ENCODE measurements around the gene KIF2B. TPM values are rescaled to one million over a fixed set of nuclear protein-coding genes. Genes with fewer than 3 reads are reported as not detected.
A peak's percentile ranks its signal among the peaks of the same experiment; 100 is the strongest.
"Not testable (repeated sequence)": the region's sequence is repeated elsewhere in the genome, so short reads cannot be mapped to it uniquely, and the experiment has no call there.

Gene KIF2B
- total and polyA plus RNA-seq, 4 donors: not detected

DNA sequence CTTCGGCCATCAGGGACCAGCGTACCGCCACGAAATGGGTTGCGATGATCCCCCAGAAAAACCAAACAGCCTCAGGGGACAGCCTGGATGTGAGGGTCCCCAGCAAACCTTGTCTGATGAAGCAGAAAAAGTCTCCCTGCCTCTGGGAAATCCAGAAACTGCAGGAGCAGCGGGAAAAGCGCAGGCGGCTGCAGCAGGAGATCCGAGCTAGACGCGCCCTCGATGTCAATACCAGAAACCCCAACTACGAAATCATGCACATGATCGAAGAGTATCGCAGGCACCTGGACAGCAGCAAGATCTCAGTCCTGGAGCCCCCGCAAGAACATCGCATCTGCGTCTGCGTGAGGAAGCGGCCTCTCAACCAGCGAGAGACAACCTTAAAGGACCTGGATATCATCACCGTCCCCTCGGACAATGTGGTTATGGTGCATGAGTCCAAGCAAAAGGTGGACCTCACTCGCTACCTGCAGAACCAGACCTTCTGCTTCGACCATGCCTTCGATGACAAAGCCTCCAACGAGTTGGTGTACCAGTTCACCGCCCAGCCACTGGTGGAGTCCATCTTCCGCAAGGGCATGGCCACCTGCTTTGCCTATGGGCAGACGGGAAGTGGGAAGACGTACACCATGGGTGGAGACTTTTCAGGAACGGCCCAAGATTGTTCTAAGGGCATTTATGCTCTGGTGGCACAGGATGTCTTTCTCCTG lies 769 bp downstream of the KIF2B start:
- Histone ChIP-seq H3K9me3 (ENCODE audit: control insufficient read depth in 4 of 4, insufficient read depth in 3 of 4, low read length in 3 of 4) (peaks cover 0 to 6% (median 0%) of the 10 kb centered on the region in 4 donors), H3K9ac (ENCODE audit: insufficient read depth in 1 of 2, low read length in 2 of 2) (no peak overlapping the region), H3K27ac (ENCODE audit: low read depth in 1 of 2, low read length in 1 of 2) (no peak overlapping the region), H3K4me1 (ENCODE audit: control insufficient read depth in 5 of 5, insufficient read depth in 5 of 5, low read length in 5 of 5) (no peaks in the 10 kb centered on the region), H3K4me3 (no peak overlapping the region), H3K27me3 (ENCODE audit: control insufficient read depth in 3 of 3, insufficient read depth in 3 of 3, low read length in 2 of 3) (no peaks in the 10 kb centered on the region), H3K36me3 (ENCODE audit: control insufficient read depth in 4 of 4, insufficient read depth in 4 of 4, low read length in 4 of 4) (no peaks in the 10 kb centered on the region)
- 93 to 96% methylated on average over 32 of the region's 32 CpGs for WGBS, 2 donors
- no peak for ATAC-seq (ENCODE audit: insufficient read depth, low FRiP score)
- no peak for DNase-seq
- TF ChIP-seq, protein P1, sequence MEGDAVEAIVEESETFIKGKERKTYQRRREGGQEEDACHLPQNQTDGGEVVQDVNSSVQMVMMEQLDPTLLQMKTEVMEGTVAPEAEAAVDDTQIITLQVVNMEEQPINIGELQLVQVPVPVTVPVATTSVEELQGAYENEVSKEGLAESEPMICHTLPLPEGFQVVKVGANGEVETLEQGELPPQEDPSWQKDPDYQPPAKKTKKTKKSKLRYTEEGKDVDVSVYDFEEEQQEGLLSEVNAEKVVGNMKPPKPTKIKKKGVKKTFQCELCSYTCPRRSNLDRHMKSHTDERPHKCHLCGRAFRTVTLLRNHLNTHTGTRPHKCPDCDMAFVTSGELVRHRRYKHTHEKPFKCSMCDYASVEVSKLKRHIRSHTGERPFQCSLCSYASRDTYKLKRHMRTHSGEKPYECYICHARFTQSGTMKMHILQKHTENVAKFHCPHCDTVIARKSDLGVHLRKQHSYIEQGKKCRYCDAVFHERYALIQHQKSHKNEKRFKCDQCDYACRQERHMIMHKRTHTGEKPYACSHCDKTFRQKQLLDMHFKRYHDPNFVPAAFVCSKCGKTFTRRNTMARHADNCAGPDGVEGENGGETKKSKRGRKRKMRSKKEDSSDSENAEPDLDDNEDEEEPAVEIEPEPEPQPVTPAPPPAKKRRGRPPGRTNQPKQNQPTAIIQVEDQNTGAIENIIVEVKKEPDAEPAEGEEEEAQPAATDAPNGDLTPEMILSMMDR (IDR thresholded peaks at IDR 0.05; ENCODE audit: control extremely low read depth, extremely low read depth): no peak

DNA sequence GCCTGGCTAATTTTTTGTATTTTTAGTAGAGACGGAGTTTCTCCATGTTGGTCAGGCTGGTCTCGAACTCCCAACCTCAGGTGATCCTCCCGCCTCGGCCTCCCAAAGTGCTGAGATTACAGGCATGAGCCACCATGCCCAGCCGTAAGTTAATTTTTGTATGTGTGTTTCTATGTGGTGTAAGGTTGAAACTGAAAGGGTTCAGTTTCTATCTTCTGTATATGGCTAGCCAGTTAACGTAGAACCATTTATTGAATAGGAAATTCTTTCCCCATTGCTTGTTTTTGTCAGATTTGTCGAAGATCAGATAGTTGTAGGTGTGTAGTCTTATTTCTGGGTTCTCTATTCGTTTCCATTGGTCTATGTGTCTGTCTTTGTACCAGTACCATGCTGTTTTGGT lies 12.0 kb downstream of the KIF2B start:
- not testable (repeated sequence) for H3K9me3 ChIP-seq (ENCODE audit: control insufficient read depth in 4 of 4, insufficient read depth in 3 of 4, low read length in 3 of 4); ATAC-seq (ENCODE audit: insufficient read depth, low FRiP score); H3K27ac ChIP-seq (ENCODE audit: low read depth in 1 of 2, low read length in 1 of 2); H3K4me1 ChIP-seq (ENCODE audit: control insufficient read depth in 5 of 5, insufficient read depth in 5 of 5, low read length in 5 of 5); H3K36me3 ChIP-seq (ENCODE audit: control insufficient read depth in 4 of 4, insufficient read depth in 4 of 4, low read length in 4 of 4); H3K4me3 ChIP-seq; H3K27me3 ChIP-seq (ENCODE audit: control insufficient read depth in 3 of 3, insufficient read depth in 3 of 3, low read length in 2 of 3); H3K9ac ChIP-seq (ENCODE audit: insufficient read depth in 1 of 2, low read length in 2 of 2); DNase-seq
- WGBS, 2 donors: 81 to 82% methylated on average over 8 of the region's 8 CpGs

DNA sequence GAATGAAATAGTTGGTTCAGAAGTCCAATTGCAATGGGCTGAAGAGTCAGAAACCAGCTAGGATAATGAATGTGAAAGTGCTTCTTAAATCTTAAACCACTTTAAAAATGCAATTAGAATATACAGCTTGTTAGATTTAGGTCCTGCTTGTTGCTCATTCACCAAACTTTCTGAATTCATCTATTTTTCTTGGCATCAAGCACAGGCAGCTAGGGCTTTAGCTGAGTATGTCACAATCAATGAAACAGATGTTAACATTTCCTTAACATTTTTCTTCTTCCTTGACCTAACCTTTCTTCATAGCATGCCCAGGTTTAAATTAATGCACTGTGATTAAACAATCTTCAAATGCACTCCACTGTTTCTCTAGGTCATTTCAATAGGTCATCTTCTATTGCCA lies 14.4 kb downstream of the KIF2B start:
- H3K36me3 ChIP-seq (ENCODE audit: control insufficient read depth in 4 of 4, insufficient read depth in 4 of 4, low read length in 4 of 4): no peaks in the 10 kb centered on the region
- no peak for ATAC-seq (ENCODE audit: insufficient read depth, low FRiP score)
- no peak overlapping the region for H3K27ac ChIP-seq (ENCODE audit: low read depth in 1 of 2, low read length in 1 of 2)
- peak in 1 of 3 donors; percentile 1 for DNase-seq
- H3K9ac ChIP-seq (ENCODE audit: insufficient read depth in 1 of 2, low read length in 2 of 2): no peak overlapping the region
- no peaks in the 10 kb centered on the region for H3K4me1 ChIP-seq (ENCODE audit: control insufficient read depth in 5 of 5, insufficient read depth in 5 of 5, low read length in 5 of 5)
- peaks cover 0 to 2% (median 0%) of the 10 kb centered on the region in 4 donors for H3K9me3 ChIP-seq (ENCODE audit: control insufficient read depth in 4 of 4, insufficient read depth in 3 of 4, low read length in 3 of 4)
- TF ChIP-seq, protein P1 (IDR thresholded peaks at IDR 0.05; ENCODE audit: control extremely low read depth, extremely low read depth): no peak
- no peak overlapping the region for H3K4me3 ChIP-seq
- no peaks in the 10 kb centered on the region for H3K27me3 ChIP-seq (ENCODE audit: control insufficient read depth in 3 of 3, insufficient read depth in 3 of 3, low read length in 2 of 3)

DNA sequence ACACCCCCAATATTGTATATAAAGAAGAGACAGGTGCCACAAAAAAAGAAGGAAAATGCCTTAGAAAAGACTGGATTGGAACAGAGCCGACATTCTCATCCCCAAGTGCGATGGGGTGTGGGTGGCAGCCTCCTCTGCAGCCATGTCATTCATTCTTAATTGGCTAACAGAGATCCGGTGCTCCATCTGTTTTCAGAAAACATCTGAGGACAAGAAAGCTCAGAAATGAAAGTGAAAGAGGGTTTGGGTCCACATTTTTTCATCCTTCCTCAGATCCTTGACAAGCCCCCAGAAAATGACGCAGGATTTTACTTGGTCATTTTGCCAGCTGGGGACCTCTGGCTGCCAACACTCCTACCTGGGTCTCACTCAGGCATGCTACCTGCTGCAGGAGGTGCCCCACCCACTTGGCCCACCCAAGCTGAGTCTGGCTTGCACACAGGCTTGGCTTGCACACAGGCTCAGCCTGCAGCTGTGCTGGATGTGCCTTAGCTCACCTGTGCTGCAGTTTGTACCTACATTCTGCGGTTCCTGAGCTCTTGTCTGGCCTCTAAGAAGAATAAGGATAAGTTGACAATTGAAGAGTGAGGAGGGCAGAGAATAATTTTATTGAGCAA lies 21.9 kb downstream of the KIF2B start:
- ATAC-seq (ENCODE audit: insufficient read depth, low FRiP score) (no peak), DNase-seq (no peak)
- Histone ChIP-seq H3K9me3 (ENCODE audit: control insufficient read depth in 4 of 4, insufficient read depth in 3 of 4, low read length in 3 of 4) (peaks cover 0 to 4% (median 0%) of the 10 kb centered on the region in 4 donors), H3K27me3 (ENCODE audit: control insufficient read depth in 3 of 3, insufficient read depth in 3 of 3, low read length in 2 of 3) (no peaks in the 10 kb centered on the region), H3K4me1 (ENCODE audit: control insufficient read depth in 5 of 5, insufficient read depth in 5 of 5, low read length in 5 of 5) (no peaks in the 10 kb centered on the region), H3K27ac (ENCODE audit: low read depth in 1 of 2, low read length in 1 of 2) (no peak overlapping the region), H3K4me3 (no peak overlapping the region), H3K9ac (ENCODE audit: insufficient read depth in 1 of 2, low read length in 2 of 2) (no peak overlapping the region), H3K36me3 (ENCODE audit: control insufficient read depth in 4 of 4, insufficient read depth in 4 of 4, low read length in 4 of 4) (no peaks in the 10 kb centered on the region)
- 75 to 89% methylated on average over 5 of the region's 5 CpGs for WGBS, 2 donors
- TF ChIP-seq, protein P1 (IDR thresholded peaks at IDR 0.05; ENCODE audit: control extremely low read depth, extremely low read depth): no peak

DNA sequence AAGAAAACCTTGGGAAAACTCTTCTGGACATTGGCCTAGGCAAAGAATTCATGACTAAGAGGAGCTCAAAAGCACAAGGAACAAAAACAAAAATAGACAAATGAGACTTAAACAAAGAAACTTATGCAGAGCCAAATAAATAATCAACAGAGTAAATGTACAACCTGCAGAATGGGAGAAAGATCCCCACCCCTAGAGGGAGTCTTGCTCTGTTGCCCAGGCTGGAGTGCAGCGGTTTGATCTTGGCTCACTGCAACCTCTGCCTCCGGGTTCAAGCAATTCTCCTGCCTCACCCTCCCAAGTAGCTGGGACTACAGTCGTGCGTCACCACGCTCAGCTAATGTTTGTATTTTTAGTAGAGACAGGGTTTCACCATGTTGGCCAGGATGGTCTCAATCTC lies 48.4 kb downstream of the KIF2B start:
- H3K9ac ChIP-seq (ENCODE audit: insufficient read depth in 1 of 2, low read length in 2 of 2); H3K4me3 ChIP-seq; H3K4me1 ChIP-seq (ENCODE audit: control insufficient read depth in 5 of 5, insufficient read depth in 5 of 5, low read length in 5 of 5); ATAC-seq (ENCODE audit: insufficient read depth, low FRiP score); H3K9me3 ChIP-seq (ENCODE audit: control insufficient read depth in 4 of 4, insufficient read depth in 3 of 4, low read length in 3 of 4); DNase-seq; H3K27me3 ChIP-seq (ENCODE audit: control insufficient read depth in 3 of 3, insufficient read depth in 3 of 3, low read length in 2 of 3); H3K36me3 ChIP-seq (ENCODE audit: control insufficient read depth in 4 of 4, insufficient read depth in 4 of 4, low read length in 4 of 4); H3K27ac ChIP-seq (ENCODE audit: low read depth in 1 of 2, low read length in 1 of 2): not testable (repeated sequence)
- 80 to 92% methylated on average over 5 of the region's 5 CpGs for WGBS, 2 donors
